Keratinocyte (primary cell): Measurements from ENCODE around the gene NOP58. TPM values are rescaled to one million over a fixed set of nuclear protein-coding genes. Genes with fewer than 3 reads are reported as not detected.

Experiments used
- DNase-seq: peaks from one replicate; pipeline ENCODE4 v3.0.0-alpha.2; 2011; ENCODE audit warnings: low read depth, missing footprints, low spot score
- FAIRE-seq: peaks from 2 replicates; lab custom pipeline; 2011; peaks lifted over from hg19 to GRCh38; lab: Jason Lieb, UNC
- H2AFZ ChIP-seq: 2 replicates; pipeline ENCODE4 v1.6.0; 2012; ENCODE audit warnings: low read length, control low read depth, inconsistent platforms; ENCODE audit not compliant: control insufficient read depth
- H3K27ac ChIP-seq: 2 replicates; pipeline ENCODE4 v1.5.1; 2011; ENCODE audit warnings: low read length; ENCODE audit not compliant: control insufficient read depth, insufficient read depth
- H3K27me3 ChIP-seq: 3 replicates; pipeline ENCODE4 v1.6.0; 2011; ENCODE audit warnings: low read length; ENCODE audit not compliant: control insufficient read depth, insufficient read depth; ENCODE audit errors: extremely low read depth
- H3K36me3 ChIP-seq, 2 experiments: 2 replicates in 1 of 2; 3 replicates in 1 of 2; pipeline ENCODE4 v1.5.1; 2011; ENCODE audit warnings: low read length in 2 of 2, mild to moderate bottlenecking in 1 of 2; ENCODE audit not compliant: control insufficient read depth in 2 of 2, insufficient read depth in 2 of 2; ENCODE audit errors: extremely low read depth in 1 of 2
- H3K4me1 ChIP-seq: 3 replicates; pipeline ENCODE4 v1.5.1; 2011; ENCODE audit warnings: low read length; ENCODE audit not compliant: control insufficient read depth, insufficient read depth; ENCODE audit errors: extremely low read depth
- H3K4me2 ChIP-seq: 3 replicates; pipeline ENCODE4 v1.6.0; 2011; ENCODE audit warnings: low read depth, low read length; ENCODE audit not compliant: control insufficient read depth, insufficient read depth; ENCODE audit errors: extremely low read depth
- H3K4me3 ChIP-seq, 3 experiments: fragments of 200-600 bp in 1 of 3; sonication (generic) in 1 of 3; 2 replicates in 2 of 3; 3 replicates in 1 of 3; pipeline ENCODE4 v1.5.1; 2011 to 2016; ENCODE audit warnings: low read length in 3 of 3, mild to moderate bottlenecking in 3 of 3, control low read depth in 2 of 3, inconsistent platforms in 1 of 3, low read depth in 1 of 3, mixed read lengths in 1 of 3, mixed run types in 1 of 3, moderate library complexity in 1 of 3; ENCODE audit not compliant: control insufficient read depth in 2 of 3, insufficient read depth in 2 of 3; ENCODE audit errors: extremely low read depth in 1 of 3
- H3K79me2 ChIP-seq: 2 replicates; pipeline ENCODE4 v1.6.0; 2012; ENCODE audit warnings: low read length; ENCODE audit not compliant: control insufficient read depth, insufficient read depth
- H3K9ac ChIP-seq: 3 replicates; pipeline ENCODE4 v1.6.0; 2011; ENCODE audit warnings: low read length; ENCODE audit not compliant: control insufficient read depth, insufficient read depth; ENCODE audit errors: extremely low read depth
- H3K9me1 ChIP-seq: 3 replicates; pipeline ENCODE4 v1.6.0; 2011; ENCODE audit warnings: low read length; ENCODE audit not compliant: control insufficient read depth, insufficient read depth; ENCODE audit errors: extremely low read depth
- H3K9me3 ChIP-seq: 2 replicates; pipeline ENCODE4 v1.5.1; 2012; ENCODE audit warnings: low read depth, low read length; ENCODE audit not compliant: control insufficient read depth
- H4K20me1 ChIP-seq: 3 replicates; pipeline ENCODE4 v1.6.0; 2011; ENCODE audit warnings: low read length; ENCODE audit not compliant: control insufficient read depth, insufficient read depth; ENCODE audit errors: extremely low read depth
- CTCF ChIP-seq, 3 experiments: IDR thresholded peaks in 1 of 3; conservative IDR thresholded peaks in 1 of 3; optimal IDR thresholded peaks in 1 of 3; 2 replicates in 2 of 3; 3 replicates in 1 of 3; pipeline versions ENCODE3 to v1.5.1; 2011; ENCODE audit warnings: low read length in 3 of 3, mild to moderate bottlenecking in 3 of 3, moderate library complexity in 2 of 3, control low read depth in 1 of 3, inconsistent platforms in 1 of 3; ENCODE audit not compliant: insufficient read depth in 2 of 3; ENCODE audit errors: extremely low read depth in 1 of 3
- EZH2 ChIP-seq: IDR thresholded peaks from one replicate; pipeline ENCODE4 v1.6.1; 2012; ENCODE audit warnings: inconsistent platforms, mild to moderate bottlenecking, low read length, moderate library complexity
- dilution Hi-C: fragments of 300-500 bp; cut with MboI; formaldehyde crosslinking; loops from one replicate; pipeline ENCODE4 v1.7.0; 2020; ENCODE audit warnings: low sequenced_read_pairs; ENCODE audit not compliant: extremely low pct_ligation_motif_present
- polyA plus RNA-seq, 5 experiments: library from polyadenylated mRNA; depleted of rRNA in 3 of 5; stranded (reverse) in 3 of 5; stranded (forward) in 1 of 5; unstranded in 1 of 5; fragments of >200 nt; gene quantifications; 1 replicate in 1 of 5; 2 replicates in 3 of 5; 3 replicates in 1 of 5; pipeline versions ENCODE4 v1.2.1 to v1.2.3, GENCODE V29; 2011 to 2012; ENCODE audit warnings: missing spikeins in 2 of 5, low read depth in 1 of 5, low replicate concordance in 1 of 5

The NOP58 gene
- polyA plus RNA-seq, 1 donor (not counting 4 experiments of a cell fraction or from before 2014, with no cell fraction given) = 118 TPM

GRCh38 chr2:202322435-202322834, 56.9 kb downstream of the NOP58 start:
- Histone ChIP-seq H3K4me3 (no peak overlapping the region), H3K4me1 (peaks cover 3% of the 10 kb centered on the region), H3K27me3 (no peaks in the 10 kb centered on the region), H3K9ac (no peak overlapping the region), H3K27ac (no peak overlapping the region), H4K20me1 (no peaks in the 10 kb centered on the region), H3K9me1 (no peaks in the 10 kb centered on the region), H3K36me3 (peaks cover 0 to 5% of the 10 kb centered on the region in 2 experiments), H3K4me2 (no peak overlapping the region), H2AFZ (no peak overlapping the region), H3K79me2 (no peaks in the 10 kb centered on the region), H3K9me3 (no peaks in the 10 kb centered on the region)
- no peak for DNase-seq
- TF ChIP-seq EZH2 (no peak), CTCF (optimal IDR thresholded peaks at IDR 0.05 in 1 of 3, IDR thresholded peaks at IDR 0.05 in 1 of 3, conservative IDR thresholded peaks at IDR 0.05 in 1 of 3; ENCODE audit: extremely low read depth in 1 of 3, insufficient read depth in 2 of 3, low read length in 3 of 3) (no peak)
- FAIRE-seq = no peak
- dilution Hi-C loops = no loop called here

GRCh38 chr2:202327858-202328257, 62.3 kb downstream of the NOP58 start:
- TF ChIP-seq EZH2 = no peak
- no peaks in the 10 kb centered on the region for H3K9me3 ChIP-seq
- H3K79me2 ChIP-seq = no peaks in the 10 kb centered on the region
- H4K20me1 ChIP-seq = no peaks in the 10 kb centered on the region
- no peak for FAIRE-seq
- peaks cover 0 to 3% of the 10 kb centered on the region in 2 experiments for H3K36me3 ChIP-seq
- no peak for DNase-seq
- no peaks in the 10 kb centered on the region for H3K27me3 ChIP-seq
- dilution Hi-C loops = no loop called here
- H3K27ac ChIP-seq = no peak overlapping the region
- no peaks in the 10 kb centered on the region for H3K9me1 ChIP-seq
- H3K9ac ChIP-seq = no peak overlapping the region
- H3K4me2 ChIP-seq = no peak overlapping the region
- H2AFZ ChIP-seq = no peak overlapping the region
- H3K4me3 ChIP-seq = no peak overlapping the region
- H3K4me1 ChIP-seq = no peaks in the 10 kb centered on the region
